Suppressor macrophage treated with lipopolysaccharide for 4 hours (primary cell): ENCODE measurements around the gene AAK1.
"Not testable (repeated sequence)": the region's sequence is repeated elsewhere in the genome, so short reads cannot be mapped to it uniquely, and the experiment has no call there.

ENCODE experiments used
- DNase-seq: peaks from one replicate; pipeline ENCODE4 v3.0.0-alpha.2; 2020

AAK1 gene

DNA sequence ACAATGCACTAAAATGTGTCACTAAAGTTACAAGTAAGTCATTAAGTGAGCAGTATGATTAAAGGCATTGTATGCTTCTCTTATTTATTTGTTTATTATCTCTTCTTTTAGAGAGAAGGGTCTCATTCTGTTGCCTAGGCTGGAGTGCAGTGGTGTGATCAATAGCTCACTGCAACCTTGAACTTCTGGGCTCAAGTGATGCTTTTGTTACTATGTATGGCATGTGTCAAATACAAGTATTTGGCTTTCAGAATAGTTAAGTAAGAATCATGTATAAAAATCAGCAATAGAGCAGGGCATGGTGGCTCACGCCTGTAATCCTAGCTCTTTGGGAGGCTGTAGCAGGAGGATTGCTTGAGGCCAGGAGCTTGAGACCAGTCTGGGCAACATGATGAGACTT lies 15.8 kb upstream of the AAK1 start:
- DNase-seq, result no peak

DNA sequence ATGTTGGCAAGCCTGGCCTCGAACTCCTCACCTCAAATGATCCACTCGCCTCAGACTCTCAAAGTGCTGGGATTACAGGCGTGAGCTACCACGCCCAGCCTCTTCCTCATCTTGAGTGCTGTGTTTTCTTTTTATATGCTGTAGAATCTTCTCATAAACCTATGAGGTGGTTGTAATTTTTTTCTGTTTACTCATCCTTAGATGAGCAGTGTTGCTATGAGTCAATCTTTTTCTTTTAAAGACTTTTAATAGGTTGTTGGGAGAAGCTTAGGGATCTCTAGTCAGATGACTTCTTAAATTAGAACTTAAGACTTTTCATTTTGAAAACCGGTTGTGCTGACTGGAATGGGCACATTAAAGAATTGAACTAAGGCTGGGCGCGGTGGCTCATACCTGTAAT lies 8.7 kb upstream of the AAK1 start:
- DNase-seq, result no peak

DNA sequence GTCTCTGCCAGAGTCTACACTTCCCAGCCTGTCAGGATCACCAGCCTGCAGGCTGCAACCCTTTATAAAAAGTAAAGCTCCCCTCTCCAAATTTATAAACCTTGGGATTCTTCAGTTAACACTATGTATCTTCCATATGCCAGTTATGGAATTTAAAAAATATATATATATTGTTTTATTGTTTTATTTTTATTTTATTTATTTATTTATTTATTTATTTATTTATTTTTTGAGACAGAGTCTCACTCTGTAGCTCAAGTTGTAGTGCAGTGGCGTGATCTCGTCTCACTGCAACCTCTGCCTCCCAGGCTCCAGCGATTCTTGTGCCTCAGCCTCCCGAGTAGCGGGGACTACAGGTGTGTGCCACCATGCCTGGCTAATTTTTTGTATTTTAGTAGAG lies 3.7 kb upstream of the AAK1 start:
- DNase-seq, result not testable (repeated sequence)

DNA sequence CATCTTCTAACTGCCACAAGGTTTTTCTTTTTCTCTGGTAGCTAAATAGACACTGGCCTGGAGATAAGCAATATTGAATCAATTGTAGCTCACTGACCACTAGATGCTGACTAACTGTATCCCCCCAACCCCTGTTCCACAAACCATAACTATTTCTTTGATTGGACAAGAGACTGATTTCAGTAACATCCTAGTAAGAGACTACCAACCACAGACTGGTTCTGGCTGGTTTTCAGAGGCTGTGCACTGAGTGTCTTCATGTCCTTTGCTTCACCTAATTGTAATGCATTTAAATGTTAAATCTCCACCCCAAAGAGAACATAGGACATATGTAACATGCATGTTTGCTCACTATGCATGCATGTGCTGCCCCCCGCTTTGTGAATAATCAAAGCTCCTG lies 3.2 kb upstream of the AAK1 start:
- DNase-seq, result no peak

DNA sequence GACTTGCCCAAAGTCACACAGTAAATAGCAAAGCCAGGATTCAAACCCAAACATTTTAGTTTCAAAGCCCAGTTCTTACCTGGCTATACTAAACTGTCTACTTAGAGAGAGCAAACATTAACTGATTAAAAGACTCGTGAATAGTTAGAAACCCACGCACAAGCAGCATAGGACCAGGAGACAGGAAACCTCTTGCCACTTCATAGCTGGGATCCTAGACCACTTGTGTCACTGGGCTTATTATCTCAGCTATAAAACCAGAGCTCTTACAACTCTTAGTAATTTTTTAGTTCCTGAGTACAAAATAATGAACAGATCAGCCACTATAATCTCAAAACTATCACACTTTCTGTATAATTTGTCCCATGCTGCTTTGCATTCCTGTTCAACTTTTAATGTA lies 2.4 kb upstream of the AAK1 start:
- DNase-seq, result no peak

DNA sequence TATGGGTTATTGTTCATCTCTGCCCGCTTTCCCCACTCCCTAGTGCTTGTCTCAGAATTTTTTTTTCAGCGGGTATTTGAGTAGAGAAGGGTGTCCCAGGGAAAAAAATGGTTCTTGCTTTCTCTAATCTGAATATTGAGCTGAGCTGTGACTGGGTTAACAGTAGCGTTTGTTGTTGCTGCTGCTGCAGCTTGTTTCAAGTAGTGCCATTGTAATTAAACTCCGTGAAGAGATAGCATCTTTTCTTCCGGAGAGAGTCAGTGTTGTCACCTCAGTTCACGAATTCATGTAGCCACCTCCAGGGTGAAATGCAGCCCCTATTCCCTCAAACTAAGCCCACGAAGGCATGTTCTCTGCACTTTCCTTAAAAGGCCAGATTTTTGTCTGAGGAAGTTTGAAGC lies 1.5 kb upstream of the AAK1 start:
- no peak for DNase-seq

DNA sequence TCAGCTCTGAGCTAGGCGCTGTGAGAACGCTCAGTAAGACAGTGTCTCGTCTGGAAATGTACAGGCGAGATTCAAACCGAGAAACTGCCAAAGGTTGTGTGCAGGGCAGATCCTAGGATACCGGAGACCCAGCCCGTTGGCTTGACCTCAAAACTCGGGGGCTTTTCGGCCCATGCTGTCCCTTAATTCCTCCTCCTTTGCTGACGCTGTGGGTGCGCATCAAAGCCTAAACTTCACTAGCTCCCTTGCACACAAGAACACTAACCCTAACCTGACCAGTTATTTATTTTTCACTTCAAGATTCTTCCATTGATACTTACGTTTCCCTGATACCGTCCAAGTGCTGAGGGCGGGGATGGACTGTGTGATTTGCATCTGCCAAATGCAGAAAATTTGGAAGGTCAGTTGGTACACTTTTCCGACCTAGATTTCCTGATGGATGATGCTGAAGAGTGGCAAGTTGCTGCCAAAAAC lies 1.0 kb upstream of the AAK1 start:
- DNase-seq, result no peak

DNA sequence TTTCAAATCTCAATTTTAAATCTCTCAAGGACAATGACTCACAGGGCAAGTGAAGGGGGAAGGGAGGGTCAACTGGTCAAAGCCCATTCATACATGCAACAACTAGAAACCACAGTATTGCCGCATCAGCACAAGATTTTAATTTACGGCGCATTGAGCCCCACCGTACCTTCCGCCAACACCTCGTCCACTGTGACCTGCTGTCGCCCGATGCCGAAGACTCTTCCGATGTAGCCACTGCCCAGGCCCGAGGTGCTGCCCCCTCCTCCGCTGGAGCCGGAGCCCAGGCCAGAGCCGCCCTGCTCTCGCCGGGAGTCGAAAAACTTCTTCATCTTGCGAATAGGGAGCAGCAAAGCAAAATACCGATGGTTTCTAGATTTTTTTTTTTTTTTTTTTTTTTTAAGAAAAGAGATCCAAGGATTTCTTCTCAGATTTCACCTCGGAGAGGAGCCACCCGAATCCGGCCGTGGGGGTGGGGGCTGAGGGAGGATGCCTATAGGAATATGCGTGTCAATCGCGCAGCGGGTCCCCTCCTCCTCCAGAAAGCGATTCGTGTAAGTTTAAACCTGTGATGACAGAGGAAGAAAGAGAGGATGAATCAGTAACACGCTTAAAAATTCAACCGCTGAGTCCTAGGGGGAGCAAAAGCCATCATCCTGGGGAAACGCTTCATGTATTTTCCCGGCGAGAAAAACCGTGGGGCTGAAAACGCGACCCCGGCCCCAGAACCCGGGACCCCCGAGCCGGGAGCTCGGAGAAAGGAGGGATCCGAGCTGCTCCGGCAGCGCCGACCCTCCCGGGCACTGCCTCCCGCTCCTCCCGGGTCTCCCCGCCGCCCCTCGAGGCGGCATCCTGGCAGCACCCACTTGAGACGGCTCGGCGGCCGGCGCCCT lies 584 bp downstream of the AAK1 start:
- DNase-seq, result peak; percentile 81

DNA sequence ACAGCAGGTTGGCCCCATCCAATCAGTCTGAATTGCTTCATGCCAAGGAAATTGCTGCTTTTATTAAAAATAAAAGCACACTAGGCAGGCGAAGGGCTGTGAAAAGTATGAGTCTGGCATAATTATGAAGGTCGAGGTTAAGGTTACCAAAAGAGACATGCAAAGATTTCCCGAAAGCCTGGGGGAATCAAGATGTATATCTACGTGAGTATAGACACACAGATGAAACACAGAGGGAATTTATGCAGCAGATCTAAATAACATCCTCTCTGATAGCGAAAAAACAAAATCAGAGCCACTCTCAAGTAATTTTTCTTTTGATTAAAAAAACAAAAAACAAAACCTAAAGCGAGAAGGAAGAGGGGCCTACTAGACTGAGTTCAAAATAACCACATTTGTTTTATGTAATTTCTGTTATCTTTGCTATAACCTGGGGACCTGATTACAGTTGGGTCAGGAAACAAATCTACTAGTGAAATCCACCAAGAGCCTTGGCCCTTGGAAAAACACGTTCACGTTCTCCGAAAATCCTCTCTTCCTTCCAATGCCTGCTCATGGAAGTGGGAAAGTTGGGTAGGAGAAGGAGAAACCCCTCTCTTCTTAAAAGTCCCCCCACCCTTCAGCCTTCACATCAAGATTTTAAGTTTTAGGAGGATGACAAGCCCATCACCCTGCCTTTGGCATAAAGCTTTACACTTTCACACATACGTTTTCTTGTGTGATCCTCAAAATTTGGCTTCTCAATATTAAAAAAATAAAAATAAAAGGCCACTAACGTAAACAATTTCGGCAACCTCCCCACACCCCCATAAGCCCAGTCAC lies 1.4 kb downstream of the AAK1 start:
- DNase-seq, result no peak

DNA sequence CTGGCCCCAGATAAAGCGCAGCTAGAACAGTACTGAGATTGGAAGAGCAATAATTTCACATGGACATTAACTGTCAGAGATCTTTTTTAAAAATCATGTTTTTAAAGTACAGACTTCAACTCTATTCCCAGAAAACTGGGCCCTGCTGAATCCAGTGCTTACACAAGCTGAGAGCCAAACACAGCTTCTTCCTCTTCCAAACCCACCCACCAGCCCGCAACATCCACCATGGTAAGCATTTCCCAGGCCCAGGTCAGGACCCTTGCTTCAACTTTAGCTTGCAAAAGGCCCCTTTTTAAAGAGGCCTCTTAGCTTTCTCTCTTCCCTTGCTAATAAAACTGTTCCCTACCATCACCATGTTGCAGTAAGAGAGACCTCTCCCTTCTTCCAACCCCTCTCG lies 2.1 kb downstream of the AAK1 start:
- DNase-seq, result peak; percentile 29

DNA sequence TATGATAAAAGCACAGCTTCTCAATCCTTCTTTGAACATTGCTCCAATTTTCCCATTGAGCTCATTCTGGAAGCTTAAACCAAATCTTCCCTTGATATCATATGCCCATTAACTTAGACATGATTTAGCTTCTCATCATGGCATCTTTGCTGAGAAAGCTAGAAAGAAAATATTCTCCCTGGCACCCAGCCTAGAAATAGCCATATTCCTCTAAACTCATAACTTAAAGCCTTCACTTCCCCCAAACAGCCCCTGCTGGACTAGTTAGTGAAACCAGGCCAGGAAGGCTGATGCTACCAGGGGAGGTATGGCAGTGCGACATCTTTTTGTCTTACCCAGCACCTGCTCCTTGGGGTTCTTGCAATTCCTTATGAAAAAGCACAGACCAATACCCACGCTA lies 4.3 kb downstream of the AAK1 start:
- no peak for DNase-seq

DNA sequence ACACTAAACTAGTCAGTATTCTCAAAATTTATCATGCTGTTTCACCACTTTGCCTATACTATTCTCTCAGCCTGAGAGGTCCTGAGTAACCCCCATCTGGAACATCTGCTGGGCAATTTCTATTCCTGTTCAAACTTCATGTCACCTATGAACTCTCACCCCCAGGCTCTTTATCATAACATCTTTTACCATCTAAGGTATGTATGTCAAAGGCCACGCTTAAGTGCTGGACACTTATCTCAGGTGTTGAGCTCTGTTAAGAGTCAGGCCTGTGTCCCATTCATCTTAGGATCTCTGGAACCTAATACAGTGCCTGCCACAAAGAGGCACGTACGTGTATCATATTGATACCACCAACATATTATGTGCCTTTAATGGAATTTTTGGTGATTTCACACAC lies 4.9 kb downstream of the AAK1 start:
- DNase-seq, result no peak

DNA sequence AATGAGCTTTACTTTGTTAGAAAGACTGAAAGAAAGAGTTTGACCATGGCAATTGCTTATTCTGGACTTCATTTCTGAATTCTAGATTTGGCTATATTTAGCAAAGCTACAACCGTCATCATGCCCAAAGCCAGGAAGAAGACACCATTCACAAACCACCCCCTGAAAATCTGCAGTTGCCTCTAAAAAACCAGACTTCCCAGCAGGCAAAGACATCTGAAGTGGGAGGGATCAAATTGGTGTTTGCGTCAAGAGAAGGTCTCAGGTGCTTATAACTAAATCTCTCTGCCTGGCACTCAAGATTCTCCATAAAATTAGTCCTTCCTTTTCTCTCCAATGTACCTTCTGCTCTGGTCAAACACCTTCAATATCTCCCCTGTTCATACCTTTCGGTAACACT lies 5.6 kb downstream of the AAK1 start:
- no peak for DNase-seq

DNA sequence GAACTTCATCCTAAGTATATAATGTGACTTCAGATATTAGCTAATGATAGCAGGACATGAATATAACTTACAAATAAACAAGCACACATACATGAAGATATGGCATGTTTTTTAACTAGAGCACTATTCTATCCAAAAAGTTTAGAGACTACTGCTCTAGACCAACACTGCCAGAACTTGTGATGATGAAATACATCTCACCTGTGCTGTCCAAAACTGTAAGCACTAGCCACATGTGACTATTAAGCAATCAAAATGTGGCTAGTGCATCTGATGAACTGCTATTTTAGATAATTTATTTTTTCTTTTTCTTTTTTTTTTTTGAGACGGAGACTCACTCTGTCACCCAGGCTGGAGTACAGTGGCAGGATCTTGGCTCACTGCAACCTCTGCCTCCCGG lies 7.1 kb downstream of the AAK1 start:
- DNase-seq, result no peak

DNA sequence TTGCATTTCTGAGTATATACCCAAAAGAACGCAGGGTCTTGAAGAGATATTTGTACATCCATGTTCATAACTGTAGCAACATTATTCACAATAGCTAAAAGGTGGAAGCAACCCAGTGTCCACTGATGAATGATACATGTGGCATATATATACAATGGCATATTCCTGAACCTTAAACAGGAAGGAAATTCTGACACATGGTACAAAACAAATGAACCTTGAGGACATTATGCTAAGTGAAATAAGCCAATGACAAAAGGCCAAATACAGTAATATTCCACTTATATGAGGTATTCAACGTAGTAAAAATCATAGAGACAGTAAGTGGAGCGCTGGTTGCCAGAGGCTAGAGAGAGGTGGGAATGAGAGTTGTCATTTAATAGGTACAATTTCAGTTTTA lies 8.1 kb downstream of the AAK1 start:
- DNase-seq, result no peak

DNA sequence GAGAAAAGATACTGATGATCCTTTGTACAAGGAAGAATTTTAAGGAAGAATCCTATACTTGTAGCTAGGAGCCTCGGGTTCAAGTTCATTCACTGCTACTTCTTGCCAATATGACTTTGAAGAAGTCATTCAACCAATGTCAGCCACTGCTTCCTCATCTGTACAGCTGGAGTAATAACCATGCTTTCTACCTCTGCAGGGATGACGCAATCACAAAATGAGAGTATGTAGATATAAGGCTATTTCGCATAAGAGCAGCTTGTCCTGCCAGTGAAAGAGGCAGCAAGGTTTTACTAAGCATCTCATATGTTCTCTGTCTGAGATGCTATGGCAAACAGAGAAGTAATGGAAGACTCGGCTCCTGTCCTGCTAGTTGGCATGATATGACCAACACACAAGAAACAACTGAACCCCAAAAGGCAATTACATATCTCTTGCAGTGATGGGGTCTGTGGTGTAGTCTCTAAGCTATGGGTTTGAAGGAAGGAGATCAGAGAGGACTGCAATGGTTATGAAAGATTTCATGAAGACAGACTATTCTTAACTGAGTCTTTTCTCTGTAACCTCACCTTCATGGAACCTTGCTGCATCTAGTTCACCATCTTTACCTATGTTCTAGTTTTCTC lies 9.2 kb downstream of the AAK1 start:
- DNase-seq, result peak; percentile 67

DNA sequence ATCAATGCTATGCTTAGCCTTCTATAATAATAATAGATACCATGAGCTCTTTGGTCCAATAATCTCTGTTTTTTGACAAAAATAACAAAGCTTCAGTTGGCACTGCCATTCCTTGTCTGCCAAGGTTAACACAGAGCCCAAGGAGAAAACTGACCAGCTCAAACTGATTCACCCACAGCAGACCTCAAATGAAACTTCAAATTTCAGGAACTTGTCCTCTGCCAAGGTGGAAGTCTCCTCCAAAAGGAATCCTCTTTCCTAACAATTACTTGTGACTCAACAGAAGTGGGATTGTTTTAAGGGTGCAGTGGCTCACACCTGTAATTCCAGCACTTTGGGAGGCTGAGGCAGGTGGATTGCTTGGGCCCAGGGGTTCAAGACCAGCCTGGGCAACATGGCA lies 12.1 kb downstream of the AAK1 start:
- DNase-seq, result no peak

DNA sequence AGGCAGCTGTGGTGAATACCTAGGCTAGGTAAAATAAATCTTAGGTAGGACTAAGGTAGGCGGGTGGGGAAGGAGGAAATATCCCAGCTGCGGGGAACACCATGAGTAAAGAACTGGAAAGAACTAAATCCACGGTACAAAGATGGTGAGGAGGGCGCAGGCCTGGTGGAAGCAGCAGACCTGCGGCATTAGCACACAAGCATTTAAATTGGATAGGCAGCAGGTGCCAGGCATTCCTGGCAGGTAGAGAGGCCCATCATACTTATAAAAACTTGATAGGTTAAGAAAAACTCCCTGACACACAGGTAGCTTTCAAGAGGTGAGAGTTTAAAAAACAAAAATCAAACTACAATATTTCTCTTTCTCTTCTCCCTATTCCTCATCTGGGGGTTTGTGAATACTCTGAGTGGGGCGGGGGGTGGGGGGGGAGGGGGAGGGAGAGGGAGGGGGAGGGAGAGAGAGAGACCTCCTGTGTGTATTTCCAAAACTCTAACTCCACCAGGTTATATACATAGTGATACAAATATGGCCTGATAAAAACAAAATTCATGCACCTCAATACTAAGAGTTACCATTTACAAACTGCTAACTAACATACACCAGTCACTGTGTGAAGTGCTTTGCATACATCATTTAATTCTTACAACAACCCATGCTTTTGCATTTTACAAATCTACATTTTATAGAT lies 13.5 kb downstream of the AAK1 start:
- DNase-seq, result no peak

DNA sequence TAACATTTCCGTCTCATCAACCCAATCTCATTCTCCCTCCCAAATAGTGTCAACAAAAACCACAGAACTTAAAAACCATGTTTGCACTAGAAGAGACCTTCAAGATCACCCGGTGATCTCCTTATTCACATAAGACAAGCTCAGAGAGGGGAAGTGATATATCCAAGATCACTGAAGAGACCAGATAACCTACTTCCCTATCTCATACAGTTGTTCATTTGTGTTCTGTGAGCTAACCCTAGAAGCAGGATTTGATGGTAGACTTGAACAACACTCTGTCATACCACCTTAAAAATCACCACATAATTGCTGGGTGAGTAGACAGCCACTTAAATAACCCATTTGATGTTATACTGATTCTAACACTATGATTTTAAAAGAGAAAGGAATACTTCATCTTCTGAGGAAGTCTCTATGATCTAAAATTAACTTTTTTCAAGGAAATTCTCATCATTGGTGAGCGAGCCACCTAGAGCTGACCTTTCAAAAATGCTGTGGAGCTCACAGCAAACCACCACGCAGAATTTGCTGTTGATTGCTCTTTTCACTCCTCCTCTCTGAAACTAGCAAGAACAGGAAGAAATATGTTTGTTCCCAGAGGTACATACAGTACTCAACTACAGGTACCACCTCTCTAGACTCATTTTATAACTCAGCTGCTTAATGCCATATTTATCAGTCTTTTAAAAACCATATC lies 15.1 kb downstream of the AAK1 start:
- peak; percentile 66 for DNase-seq

DNA sequence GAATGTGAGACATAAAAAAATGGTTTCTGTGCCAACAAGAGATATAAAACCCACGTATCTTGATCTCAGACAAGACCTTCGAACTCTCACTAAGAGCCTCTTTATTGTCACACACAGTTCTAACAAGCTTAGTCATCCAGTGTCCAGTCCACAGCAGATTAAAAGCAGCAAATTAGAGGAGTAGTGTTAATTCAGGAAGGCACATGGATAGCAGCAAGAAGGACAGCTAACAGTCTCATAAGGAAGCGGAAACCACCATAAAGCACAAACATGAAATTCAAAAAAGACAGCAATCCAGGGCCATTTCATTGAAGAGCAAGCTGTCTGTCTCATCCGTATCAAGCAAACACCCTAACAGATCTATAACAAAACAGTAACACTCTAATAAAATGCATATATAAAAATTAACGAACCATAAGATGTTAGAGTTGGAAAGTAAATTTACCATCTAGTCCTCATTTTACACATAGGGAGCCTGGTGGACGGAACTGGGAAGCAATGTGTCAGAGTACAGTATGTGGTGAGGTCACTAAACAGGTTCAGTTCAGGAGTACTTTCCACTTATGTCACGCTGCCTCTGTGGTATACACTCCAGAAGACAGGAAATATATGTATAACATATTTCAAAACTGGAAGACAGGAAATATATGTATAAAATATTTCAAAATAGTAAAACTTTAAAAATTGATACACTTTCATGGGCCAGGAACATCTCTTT lies 18.3 kb downstream of the AAK1 start:
- DNase-seq, result peak; percentile 55

DNA sequence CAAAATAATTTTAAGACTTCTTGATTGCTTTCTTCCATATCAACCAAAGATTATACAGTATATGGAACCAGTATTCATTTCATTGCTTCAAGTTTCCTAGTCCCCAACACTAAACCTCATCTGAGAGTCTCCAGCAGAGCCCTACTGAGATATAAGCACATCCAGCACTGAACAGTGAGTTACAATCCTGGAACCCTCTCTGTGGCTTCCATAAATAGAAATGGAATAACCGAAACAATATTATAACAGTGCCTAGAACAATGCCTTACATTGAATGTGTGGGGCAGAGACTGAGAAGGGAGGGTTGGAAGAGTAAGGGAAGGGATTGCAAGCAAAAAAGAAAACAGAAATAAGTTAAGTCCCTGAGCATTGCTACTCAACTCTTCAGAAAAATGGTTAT lies 18.9 kb downstream of the AAK1 start:
- no peak for DNase-seq

DNA sequence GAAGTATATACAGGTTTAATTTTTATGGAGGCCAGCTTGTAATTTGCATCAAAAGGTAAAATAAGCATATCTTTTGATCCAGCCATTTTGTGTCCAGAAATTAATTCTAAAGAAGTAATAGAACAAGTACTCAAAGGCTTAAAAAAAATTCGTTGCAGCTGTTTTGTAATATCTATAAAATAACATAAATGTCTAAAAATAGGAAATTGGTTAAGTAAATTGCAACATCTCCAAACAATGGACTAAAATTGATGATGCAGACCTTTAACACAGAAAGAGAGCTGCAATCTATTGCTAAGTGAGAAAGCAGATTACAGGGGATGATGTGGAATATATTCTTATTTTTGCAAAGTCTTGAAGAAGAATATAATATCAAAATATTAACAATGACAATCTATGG lies 19.4 kb downstream of the AAK1 start:
- DNase-seq, result peak; percentile 55
